Adipocyte (in vitro differentiated cells): ENCODE data around the gene HMGN3.
"Not testable (repeated sequence)": the region's sequence is repeated elsewhere in the genome, so short reads cannot be mapped to it uniquely, and the experiment has no call there.

ENCODE experiments used
- DNase-seq: peaks from one replicate; pipeline ENCODE4 v3.0.0-alpha.2; 2015; ENCODE audit warnings: low read depth
- H3K27me3 ChIP-seq: replicated peaks from 2 replicates; pipeline ENCODE4 v1.7.0; 2013; ENCODE audit warnings: mild to moderate bottlenecking, low read length, moderate library complexity; ENCODE audit not compliant: control insufficient read depth, insufficient read depth
- H3K36me3 ChIP-seq: 2 replicates; pipeline ENCODE4 v1.7.0; 2013; ENCODE audit warnings: low read length, mild to moderate bottlenecking, moderate library complexity; ENCODE audit not compliant: control insufficient read depth, insufficient read depth, severe bottlenecking
- H3K4me1 ChIP-seq: 2 replicates; pipeline ENCODE4 v1.7.0; 2013; ENCODE audit warnings: mild to moderate bottlenecking, low read length, moderate library complexity; ENCODE audit not compliant: control insufficient read depth, insufficient read depth
- H3K4me3 ChIP-seq: 2 replicates; pipeline ENCODE4 v1.7.0; 2013; ENCODE audit warnings: mild to moderate bottlenecking, low read length, moderate library complexity
- H3K9ac ChIP-seq: 2 replicates; pipeline ENCODE4 v1.7.0; 2013; ENCODE audit warnings: mild to moderate bottlenecking, low read length, moderate library complexity
- H3K9me3 ChIP-seq: 2 replicates; pipeline ENCODE4 v1.7.0; 2013; ENCODE audit warnings: mild to moderate bottlenecking, low read length, moderate library complexity; ENCODE audit not compliant: control insufficient read depth

Gene HMGN3

GRCh38 chr6:79255086-79255485, 20.6 kb upstream of the HMGN3 start:
- not testable (repeated sequence) for H3K4me3 ChIP-seq, H3K36me3 ChIP-seq, H3K9ac ChIP-seq, H3K27me3 ChIP-seq, H3K9me3 ChIP-seq, DNase-seq
- H3K4me1 ChIP-seq = peaks cover 11% of the 10 kb centered on the region

- H3K27me3 ChIP-seq = no peaks in the 10 kb centered on the region
- H3K9ac ChIP-seq = no peak overlapping the region
- H3K4me3 ChIP-seq = no peak overlapping the region
- H3K9me3 ChIP-seq = no peaks in the 10 kb centered on the region
- no peaks in the 10 kb centered on the region for H3K4me1 ChIP-seq
- no peak for DNase-seq
- H3K36me3 ChIP-seq = no peaks in the 10 kb centered on the region
Observed at GRCh38 chr6:79250559-79250958, 16.1 kb upstream of the HMGN3 start.

- H3K36me3 ChIP-seq = no peaks in the 10 kb centered on the region
- DNase-seq = no peak
- no peak overlapping the region for H3K4me3 ChIP-seq
- H3K9ac ChIP-seq = no peak overlapping the region
- no peaks in the 10 kb centered on the region for H3K27me3 ChIP-seq
- H3K4me1 ChIP-seq = no peaks in the 10 kb centered on the region
- H3K9me3 ChIP-seq = no peaks in the 10 kb centered on the region
Observed at GRCh38 chr6:79250107-79250514, 15.6 kb upstream of the HMGN3 start.

- no peak overlapping the region for H3K4me3 ChIP-seq
- no peaks in the 10 kb centered on the region for H3K4me1 ChIP-seq
- H3K36me3 ChIP-seq = no peaks in the 10 kb centered on the region
- no peaks in the 10 kb centered on the region for H3K9me3 ChIP-seq
- H3K27me3 ChIP-seq = no peaks in the 10 kb centered on the region
- no peak for DNase-seq
- no peak overlapping the region for H3K9ac ChIP-seq
Observed at GRCh38 chr6:79249136-79249535, 14.7 kb upstream of the HMGN3 start.

GRCh38 chr6:79246891-79247290, 12.4 kb upstream of the HMGN3 start:
- Histone ChIP-seq H3K4me3 (no peak overlapping the region), H3K9me3 (no peaks in the 10 kb centered on the region), H3K4me1 (no peaks in the 10 kb centered on the region), H3K9ac (no peak overlapping the region), H3K27me3 (no peaks in the 10 kb centered on the region), H3K36me3 (no peaks in the 10 kb centered on the region)
- no peak for DNase-seq

GRCh38 chr6:79241228-79241627, 6.7 kb upstream of the HMGN3 start:
- DNase-seq = no peak
- no peaks in the 10 kb centered on the region for H3K36me3 ChIP-seq
- H3K27me3 ChIP-seq = no peaks in the 10 kb centered on the region
- no peaks in the 10 kb centered on the region for H3K9me3 ChIP-seq
- H3K4me1 ChIP-seq = peaks cover 9% of the 10 kb centered on the region
- no peak overlapping the region for H3K4me3 ChIP-seq
- H3K9ac ChIP-seq = no peak overlapping the region

GRCh38 chr6:79240509-79240908, 6.0 kb upstream of the HMGN3 start:
- Histone ChIP-seq H3K4me1 (peaks cover 9% of the 10 kb centered on the region), H3K9ac (no peak overlapping the region), H3K27me3 (no peaks in the 10 kb centered on the region), H3K9me3 (no peaks in the 10 kb centered on the region), H3K36me3 (no peaks in the 10 kb centered on the region), H3K4me3 (no peak overlapping the region)
- no peak for DNase-seq

- H3K27me3 ChIP-seq = no peaks in the 10 kb centered on the region
- no peak overlapping the region for H3K9ac ChIP-seq
- no peak overlapping the region for H3K4me3 ChIP-seq
- no peaks in the 10 kb centered on the region for H3K9me3 ChIP-seq
- peaks cover 9% of the 10 kb centered on the region for H3K4me1 ChIP-seq
- DNase-seq = no peak
- no peaks in the 10 kb centered on the region for H3K36me3 ChIP-seq
Observed at GRCh38 chr6:79239536-79240168, 5.2 kb upstream of the HMGN3 start.

- Histone ChIP-seq H3K27me3 (no peaks in the 10 kb centered on the region), H3K9me3 (no peaks in the 10 kb centered on the region), H3K9ac (no peak overlapping the region), H3K4me1 (peaks cover 9% of the 10 kb centered on the region), H3K4me3 (no peak overlapping the region), H3K36me3 (no peaks in the 10 kb centered on the region)
- no peak for DNase-seq
Observed at GRCh38 chr6:79238919-79239318, 4.4 kb upstream of the HMGN3 start.

- no peaks in the 10 kb centered on the region for H3K27me3 ChIP-seq
- H3K4me3 ChIP-seq = no peak overlapping the region
- DNase-seq = no peak
- peaks cover 15% of the 10 kb centered on the region for H3K4me1 ChIP-seq
- no peak overlapping the region for H3K9ac ChIP-seq
- H3K36me3 ChIP-seq = no peaks in the 10 kb centered on the region
- H3K9me3 ChIP-seq = no peaks in the 10 kb centered on the region
Observed at GRCh38 chr6:79236711-79237110, 2.2 kb upstream of the HMGN3 start.

- H3K27me3 ChIP-seq = no peaks in the 10 kb centered on the region
- peak overlapping the region; percentile 87 for H3K4me3 ChIP-seq
- peak; percentile 93 for DNase-seq
- H3K9ac ChIP-seq = peak overlapping the region; percentile 94
- H3K36me3 ChIP-seq = no peaks in the 10 kb centered on the region
- no peaks in the 10 kb centered on the region for H3K9me3 ChIP-seq
- peaks cover 9% of the 10 kb centered on the region for H3K4me1 ChIP-seq
Observed at GRCh38 chr6:79233611-79234149, 802 bp downstream of the HMGN3 start.
